Daoy (cell line): ENCODE measurements around the gene SLC66A3. TPM values are rescaled to one million over a fixed set of nuclear protein-coding genes. Genes with fewer than 3 reads are reported as not detected.
"Not testable (repeated sequence)": the region's sequence is repeated elsewhere in the genome, so short reads cannot be mapped to it uniquely, and the experiment has no call there.

ENCODE experiments used
- DNase-seq: peaks from one replicate; pipeline ENCODE4 v3.0.0-alpha.2; 2015; ENCODE audit warnings: low read depth
- total RNA-seq: library from RNA; depleted of rRNA; stranded (reverse); fragments of >200 nt; shearing (Covaris generic); gene quantifications from 2 replicates; pipeline ENCODE4 v1.2.3, GENCODE V29; 2014

Gene SLC66A3
- total RNA-seq, 1 experiment from 2014 or later = 9.8 TPM

DNA sequence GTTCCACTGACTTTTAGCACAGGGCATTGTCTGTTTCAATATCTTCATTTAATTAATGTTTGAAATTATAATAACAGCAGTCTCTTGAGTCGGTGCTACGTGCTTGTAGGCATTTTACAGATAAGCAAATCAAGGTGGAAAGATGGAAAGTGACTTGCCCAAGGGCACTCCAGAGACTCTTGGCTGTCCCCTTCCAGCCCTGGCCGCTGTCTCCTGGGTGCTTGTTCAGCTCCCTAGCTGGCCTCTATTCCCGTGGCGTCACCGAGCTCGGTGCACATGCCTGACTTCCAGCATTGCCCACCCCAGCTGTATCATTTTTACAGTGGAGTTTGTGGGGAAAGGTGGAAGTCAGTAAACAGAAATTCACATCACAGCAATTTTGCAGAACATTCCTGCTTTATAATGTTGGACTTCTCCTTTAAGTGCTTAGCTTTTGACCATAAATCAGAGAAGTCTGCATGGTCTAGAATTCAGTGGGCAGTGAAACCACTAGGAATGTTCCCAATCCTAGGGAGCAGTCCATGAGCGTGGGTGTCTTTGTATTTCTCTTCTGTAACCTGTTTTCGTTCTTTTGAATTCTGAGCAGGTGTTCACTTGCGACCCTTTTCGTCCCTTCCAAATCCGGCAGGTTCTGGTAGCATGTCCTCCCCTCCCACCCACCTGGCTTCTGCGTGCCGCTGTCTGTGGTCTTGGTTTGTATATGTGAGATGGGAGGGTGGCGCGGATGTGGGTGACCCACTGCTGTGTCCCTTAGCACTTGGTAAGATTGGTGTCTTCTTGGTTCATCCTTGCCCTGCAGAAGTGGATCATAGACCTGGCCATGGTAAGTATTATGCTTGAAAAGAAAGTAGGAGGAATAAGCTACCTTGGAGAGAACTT lies 8.4 kb downstream of the SLC66A3 start:
- DNase-seq = no peak

DNA sequence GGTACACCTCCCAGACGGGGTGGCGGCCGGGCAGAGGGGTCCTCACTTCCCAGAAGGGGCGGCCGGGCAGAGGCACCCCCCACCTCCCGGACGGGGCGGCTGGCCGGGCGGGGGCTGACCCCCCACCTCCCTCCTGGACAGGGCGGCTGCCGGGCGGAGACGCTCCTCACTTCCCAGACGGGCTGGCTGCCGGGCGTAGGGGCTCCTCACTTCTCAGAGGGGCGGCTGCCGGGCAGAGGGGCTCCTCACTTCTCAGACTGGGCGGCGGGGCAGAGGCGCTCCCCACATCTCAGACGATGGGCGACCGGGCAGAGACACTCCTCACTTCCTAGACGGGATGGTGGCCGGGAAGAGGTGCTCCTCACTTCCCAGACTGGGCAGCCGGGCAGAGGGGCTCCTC lies 9.8 kb downstream of the SLC66A3 start:
- DNase-seq = not testable (repeated sequence)

DNA sequence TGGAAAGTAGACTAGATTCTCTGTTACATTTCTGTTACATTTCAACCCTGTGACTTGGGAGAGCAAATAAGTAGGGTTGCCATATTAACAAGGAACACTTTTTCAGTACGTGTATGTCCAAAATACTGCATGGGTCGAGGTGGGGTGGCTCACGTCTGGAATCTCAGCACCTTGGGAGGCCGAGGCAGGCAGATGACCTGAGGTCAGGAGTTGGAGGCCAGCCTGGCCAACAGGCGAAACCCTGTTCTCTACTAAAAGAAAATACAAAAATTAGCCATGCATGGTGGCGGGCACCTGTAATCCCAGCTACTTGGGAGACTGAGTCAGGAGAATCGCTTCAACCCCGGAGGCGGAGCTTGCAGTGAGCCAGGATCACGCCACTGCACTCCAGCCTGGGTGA lies 11.2 kb downstream of the SLC66A3 start:
- DNase-seq = no peak

DNA sequence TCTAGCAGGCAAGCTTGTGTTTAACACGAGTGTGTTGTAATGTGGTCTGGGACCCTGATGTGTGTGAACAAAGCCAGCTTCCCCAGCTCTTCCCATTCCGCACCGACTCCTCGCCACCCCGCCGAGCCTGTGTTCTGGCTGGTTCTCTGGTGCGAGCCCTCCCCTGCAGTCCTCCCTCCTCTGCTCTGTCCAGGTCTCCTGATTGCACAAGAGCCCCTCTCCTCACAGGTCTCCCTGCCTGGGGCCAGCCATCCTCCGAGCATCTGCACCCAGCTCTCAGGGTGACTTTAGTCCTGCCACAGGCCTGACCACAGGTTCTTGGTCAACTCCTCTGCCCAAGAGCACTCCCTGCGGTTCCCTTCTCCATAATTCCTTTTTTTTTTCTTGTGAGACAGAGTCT lies 13.2 kb downstream of the SLC66A3 start:
- DNase-seq = no peak

DNA sequence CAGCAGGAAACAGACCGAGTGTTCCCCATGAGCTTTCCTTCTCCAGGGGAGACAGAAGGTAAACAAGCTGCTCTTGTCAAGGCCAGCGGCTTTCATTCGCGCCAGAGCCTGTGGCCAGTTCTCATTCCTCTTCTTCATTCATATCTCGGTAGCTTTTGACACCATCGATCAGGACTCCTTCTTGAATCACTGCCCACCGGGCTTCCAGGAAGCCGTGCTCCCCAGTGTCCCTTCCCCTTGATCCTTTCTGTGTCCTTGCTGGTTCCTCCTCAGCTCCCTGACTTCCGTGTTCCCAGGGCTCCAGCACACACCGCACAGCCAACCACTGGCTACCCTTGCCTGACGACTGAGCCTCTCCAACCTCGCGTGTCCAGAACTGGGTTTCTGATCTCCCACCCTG lies 14.1 kb downstream of the SLC66A3 start:
- no peak for DNase-seq

DNA sequence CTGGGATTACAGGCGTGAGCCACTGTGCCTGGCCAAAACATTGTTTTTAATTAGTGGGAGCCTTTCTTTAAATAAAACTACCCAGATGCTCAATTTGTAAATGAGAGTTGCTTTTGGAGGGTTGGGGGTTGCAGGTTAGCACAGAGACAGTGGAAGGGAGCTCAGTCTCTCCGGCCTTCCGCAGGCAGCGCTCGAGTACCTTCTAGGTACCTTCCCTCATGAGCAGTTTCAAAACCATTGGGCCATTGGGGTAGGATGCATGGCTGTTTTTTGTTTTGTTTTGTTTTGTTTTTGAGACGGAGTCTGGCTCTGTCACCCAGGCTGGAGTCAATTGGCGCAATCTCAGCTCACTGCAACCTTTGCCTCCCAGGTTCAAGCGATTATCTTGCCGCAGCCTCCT lies 19.0 kb downstream of the SLC66A3 start:
- no peak for DNase-seq

DNA sequence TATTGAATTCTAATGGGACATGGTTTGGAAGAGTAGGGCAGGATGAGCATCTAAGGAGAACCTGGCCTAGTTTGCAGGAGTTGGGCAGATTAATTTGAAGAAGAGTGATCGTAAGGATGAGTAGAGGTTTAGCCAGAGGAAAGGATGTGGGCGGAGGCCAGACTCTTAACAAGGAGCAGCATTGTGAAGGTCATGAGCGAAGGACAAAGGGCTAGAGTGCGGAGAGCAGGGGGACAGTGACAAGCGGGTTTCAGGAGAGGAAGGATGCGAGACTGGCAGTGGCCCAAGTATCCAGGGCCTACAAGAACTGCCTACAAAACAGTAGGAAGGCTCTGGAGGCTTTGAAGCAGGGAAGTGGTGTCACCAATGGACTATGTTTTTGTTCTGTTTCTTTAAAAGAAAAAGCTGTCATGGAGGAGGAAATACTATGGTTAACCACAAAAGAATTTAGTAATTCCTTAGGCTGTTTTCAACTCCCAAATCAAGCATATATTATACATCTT lies 20.1 kb downstream of the SLC66A3 start:
- DNase-seq = peak; percentile 26

DNA sequence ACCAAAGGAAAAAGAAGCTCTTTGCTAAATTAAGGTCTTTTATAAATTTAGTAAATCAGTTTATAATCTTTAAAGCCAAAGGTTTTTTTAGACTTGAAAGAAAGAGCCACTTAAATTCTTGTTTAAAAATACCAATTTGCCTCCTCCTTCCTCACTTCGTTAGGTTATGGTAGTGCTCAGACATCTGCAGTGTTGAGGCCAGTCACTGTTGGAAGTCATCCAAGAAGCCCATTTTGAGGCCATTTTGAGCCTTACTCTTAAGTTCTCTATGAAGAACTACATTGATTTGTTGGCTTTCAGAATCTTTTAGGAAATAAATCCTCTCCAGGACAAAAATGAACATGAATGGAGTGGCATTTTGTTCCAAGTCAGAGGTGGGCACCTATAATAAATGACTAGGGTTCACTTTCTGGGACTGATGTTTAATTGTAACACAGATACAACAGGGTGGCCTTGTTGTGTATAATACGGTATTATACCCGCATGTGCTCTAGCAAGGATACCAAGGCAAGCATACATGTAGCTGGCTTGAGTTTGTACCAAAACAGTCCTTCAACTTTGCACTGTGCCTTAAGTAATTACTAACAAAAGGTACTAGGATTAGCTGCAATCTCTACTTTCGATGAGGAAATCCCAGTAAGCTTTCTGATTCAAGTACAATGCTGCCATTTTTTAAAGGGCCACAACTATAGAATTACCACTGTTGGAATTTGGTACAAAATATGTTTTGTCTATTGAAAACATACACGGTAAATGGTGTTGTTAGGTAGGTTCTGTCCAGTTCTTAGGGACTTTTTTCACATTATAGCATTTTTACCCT lies 22.8 kb downstream of the SLC66A3 start:
- DNase-seq = no peak

DNA sequence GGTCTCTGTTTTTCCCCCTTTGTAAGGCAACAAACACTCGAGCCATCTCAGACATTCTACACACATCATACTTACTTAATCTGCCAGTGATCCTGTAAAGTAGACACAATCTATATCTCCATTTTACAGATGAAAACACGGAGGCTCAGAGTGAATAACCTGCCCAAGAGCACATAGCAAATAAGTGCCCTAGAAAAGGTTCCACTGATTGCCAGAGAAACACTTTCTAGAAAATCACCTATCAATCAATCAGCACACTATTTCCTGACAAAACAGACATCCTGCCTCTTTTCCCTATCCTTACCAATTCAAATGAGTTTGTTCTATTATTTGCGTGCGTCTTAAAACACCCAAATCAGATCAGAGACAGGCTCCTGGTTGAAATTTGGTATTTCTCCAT lies 23.9 kb downstream of the SLC66A3 start:
- no peak for DNase-seq

DNA sequence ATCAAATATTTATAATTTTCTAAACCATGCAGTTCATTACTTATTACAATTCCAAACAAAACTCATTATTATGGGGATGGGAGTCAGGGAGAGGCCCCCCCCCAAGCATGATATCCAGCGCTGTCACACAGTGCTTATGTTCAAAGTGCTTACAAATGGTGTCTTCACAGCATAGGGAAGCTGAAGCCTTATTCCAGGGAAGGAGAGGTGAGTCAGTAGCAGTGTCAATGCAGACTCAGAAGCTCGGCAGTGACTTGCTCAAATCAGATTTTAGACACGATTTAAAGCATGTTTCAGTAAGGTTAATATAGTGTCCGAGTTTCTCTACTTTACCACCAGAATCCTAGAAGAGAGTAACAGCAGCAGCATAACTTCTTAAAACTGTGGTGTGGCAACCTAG lies 24.6 kb downstream of the SLC66A3 start:
- no peak for DNase-seq

DNA sequence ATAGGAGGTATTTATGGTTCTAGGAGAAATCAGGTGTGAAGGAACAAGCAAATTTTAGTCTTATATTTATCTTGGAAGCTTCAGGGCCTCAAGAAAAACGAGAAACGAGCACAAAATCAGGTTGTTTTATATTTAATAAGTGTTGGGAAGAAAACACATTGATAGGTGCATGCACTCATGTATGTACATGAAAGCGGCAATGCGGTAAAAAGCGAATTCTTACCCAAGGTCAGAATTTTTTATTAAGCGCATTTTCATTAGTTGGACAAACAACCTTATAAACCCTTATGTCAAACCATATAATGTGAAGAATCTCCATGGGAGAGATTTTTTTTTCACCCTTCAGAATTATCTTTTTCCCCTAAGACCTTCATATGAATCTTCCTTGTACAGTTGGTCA lies 25.4 kb downstream of the SLC66A3 start:
- no peak for DNase-seq

DNA sequence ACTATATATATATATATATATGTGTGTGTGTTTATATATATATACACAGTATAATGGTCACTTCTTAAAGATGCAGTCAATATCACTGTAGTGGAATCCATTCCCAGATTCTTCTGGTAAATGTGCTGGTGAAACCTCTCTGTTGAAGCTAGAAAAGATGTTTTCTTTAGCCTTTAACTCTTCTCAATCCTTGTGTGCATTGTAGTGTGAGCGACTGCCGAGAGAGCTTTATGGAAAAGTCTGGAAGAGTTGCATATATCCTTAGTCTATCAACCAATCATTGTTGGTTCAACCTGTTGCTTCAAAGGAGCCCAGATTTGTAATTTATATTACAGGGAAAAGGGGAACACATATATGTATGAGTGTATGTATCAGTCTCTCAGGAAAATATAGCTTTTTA lies 27.7 kb downstream of the SLC66A3 start:
- no peak for DNase-seq

DNA sequence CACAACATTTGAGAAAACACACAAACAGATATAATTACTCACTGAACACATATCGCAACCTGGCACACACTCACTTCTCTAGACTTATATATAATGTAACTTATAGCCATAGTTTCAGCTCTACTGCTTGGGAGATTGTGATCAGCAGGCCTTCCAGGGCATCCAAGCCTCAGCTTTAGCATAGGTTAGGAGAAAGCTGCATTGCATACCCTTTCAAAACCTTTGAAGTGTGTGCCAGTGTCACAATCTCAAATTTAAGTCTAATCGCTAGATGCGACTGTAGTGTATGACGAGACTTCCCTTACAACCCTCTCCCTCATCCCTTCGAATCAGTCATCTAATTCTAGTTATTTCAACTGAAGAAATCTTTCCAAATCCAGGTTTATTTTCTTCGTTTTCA lies 30.9 kb downstream of the SLC66A3 start:
- no peak for DNase-seq

DNA sequence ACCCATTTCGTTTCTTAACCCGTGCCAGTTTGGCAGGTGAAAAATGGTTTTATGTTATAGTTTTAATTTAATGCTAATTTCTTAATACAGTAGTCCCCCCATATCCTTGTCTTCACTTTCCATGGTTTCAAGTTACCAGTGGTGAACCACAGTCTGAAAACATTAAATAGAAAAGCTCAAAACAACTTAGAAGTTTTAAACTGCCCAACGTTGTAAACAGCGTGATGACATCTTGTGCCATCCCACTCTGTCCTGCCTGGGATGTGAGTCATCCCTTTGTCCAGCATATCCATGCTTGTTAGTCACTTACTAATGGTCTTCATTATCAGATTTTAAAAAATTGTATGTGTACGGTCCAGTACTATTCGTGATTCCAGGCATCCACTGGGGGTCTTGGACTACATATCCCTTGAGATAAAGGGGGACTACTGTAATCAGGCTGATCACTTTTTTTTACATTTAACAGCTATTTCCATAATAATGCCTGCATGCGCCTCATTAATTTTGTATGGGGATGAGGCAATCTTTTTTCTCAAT lies 31.9 kb downstream of the SLC66A3 start:
- peak; percentile 54 for DNase-seq

DNA sequence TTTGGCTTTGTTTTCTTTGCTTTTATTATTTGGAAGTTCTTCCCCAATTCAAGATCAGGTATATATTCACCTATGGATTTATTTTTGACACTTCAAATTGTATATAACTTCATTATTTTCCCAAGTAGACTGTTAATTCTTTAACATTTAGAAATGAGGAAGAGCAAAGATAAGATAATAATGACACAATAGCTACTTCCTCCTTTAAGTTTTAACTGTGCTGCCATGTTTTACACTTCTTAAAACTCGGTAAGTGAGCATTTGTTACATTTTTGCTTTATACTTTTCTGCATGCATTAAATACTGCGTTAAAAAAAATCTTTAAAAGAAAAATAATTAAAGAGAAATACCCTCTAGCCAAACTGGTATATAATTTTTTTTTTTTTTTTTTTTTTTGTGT lies 32.5 kb downstream of the SLC66A3 start:
- no peak for DNase-seq

DNA sequence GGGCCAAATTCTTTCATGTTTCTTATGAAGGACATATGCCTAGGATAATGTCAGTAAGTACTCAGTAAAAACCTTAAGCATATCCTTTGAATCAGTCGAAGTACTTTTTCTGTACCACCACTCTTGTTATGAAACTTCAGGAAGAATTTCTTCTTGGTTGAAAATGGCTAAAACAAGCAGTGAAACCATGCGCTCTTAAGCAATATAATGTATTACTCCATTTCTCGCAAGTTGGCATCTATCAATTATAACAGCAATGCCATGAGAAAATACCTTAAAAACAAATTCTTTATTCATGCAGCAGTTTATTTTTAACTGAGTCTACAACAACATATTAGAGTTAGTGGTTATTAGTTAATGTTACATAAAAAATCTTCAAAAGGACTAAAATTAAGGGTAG lies 41.0 kb downstream of the SLC66A3 start:
- DNase-seq = no peak

DNA sequence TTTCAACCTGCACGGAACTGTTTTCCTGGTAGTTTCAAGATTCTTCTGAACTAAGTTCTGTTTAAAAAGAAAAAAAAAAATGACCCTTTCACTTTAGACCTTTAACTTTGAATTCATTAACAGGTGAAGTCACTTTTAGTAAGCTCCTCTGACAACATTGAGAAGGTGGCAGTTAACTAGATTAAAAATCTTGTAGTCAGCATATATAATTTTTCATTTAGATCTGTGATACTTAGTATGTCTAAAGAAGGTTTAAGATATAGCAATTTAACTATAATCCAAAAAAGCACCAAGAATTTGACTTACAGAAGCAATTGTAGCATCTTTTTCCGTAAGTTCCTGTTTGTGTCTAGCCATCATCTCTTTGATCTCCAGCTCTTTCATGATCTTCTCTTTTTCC lies 45.4 kb downstream of the SLC66A3 start:
- no peak for DNase-seq

DNA sequence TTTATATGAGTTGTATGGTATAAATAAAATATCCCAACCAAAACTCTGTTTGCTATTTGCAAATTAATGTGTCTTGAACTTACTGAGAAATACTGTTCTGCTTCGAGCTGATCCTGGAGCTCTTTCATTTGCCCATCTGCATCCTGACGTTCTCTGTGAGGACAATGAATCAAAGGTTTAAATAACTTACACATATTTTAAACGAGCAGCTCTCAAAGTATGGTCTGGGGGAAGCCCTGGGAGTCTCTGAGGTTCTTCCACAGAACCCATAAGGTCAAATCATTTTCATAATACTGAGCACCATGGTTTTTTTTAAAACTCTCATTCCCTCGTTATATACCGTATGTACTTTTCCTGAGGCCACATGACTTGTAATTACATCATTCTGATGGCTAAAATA lies 46.7 kb downstream of the SLC66A3 start:
- DNase-seq = no peak

DNA sequence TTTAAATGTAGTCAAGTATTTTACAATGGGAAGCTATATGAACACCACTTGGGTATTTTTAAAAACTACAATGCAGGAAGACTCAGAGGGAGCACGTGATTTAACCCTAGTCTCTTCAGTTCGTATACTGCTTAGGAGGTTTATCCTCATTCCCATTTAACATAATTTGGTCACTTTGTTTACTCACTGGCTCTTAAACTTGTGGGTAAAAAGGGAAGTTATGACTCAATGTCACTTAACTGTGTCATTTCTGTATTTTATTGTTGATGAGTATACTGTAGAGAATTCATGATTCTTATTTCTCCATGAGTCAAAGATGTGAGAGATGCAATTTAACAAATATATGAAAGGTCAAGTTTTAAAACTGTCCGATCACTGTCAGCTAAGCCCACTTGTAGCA lies 48.2 kb downstream of the SLC66A3 start:
- DNase-seq = peak; percentile 49

DNA sequence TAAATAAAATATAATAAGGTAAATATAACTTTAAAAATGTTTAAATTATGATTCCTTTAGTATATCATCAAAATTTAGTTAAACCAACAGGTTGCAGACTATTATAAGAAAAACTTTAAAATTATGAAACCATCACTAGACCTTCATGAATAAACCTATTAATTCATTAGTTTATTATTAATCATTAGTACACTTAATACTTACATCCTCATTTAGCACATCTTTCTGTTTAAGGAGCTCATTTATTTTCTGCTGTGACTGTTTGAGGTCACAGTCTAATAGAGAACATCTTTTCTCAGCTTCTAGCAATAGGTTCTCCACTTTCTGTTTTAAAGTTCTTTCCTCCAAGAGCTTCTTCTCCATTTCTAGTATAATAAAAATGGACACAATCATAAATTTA lies 52.8 kb downstream of the SLC66A3 start:
- no peak for DNase-seq

DNA sequence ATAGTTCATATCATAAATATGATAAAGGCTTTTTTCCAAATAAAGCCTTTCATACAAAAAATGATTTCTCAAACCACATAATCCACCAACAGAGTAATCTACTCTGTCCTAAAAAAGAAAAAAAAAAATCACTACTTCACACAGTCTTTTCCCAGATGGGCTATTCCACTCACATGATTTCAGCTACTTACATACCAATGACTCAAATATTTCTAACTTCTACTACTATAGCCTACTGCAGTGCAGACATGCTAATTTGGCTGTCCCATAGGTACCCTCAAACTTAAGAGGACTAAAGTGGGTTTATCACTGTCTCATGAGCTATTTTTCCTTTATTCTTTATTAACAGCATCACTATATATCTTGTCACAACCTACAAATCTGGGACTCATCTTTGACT lies 57.4 kb downstream of the SLC66A3 start:
- no peak for DNase-seq

DNA sequence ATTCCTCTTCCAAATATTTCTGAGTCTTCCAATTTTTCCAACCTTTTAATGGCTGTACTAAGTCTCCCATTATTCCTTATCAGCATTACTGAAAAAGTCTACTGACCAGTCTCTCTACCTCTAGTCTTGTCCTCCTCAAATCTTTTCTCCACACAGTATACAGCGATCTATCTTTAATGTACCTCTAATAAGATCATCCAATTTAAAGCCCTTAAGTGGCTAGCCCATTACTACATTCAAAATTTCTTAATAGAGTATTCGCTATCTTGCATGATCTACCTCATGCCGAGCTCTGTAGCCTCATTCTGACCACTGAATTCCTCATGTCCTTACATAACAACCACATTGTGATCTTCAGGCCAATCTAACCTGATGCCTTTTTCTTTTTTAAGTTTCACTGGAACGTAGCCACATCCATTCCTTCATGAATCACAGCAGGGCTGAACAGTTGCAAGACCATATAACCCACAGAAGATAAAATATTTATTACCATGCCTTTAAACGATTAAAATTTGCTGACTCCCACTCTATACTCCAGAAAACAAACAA lies 57.9 kb downstream of the SLC66A3 start:
- DNase-seq = no peak
